Esophagus muscularis mucosa (tissue), 4 donors: ENCODE measurements around the gene SEL1L3.

Experiments
- CTCF ChIP-seq, 3 experiments: fragments of 200-600 bp in 2 of 3; fragments of 450-650 bp in 1 of 3; sonication (generic) in 2 of 3; IDR thresholded peaks; one replicate each; pipeline ENCODE4 v1.5.1; 2017 to 2019; ENCODE audit warnings: antibody characterized with exemption in 3 of 3, mild to moderate bottlenecking in 2 of 3, moderate library complexity in 1 of 3
- EP300 ChIP-seq: sonication (generic); formaldehyde crosslinking; IDR thresholded peaks from one replicate; pipeline ENCODE4 v1.6.1; 2017; ENCODE audit warnings: antibody characterized with exemption
- POLR2A ChIP-seq: fragments of 450-650 bp; IDR thresholded peaks from one replicate; pipeline ENCODE4 v1.6.1; 2017; ENCODE audit warnings: antibody characterized with exemption, moderate library complexity, mild to moderate bottlenecking, low read depth
- POLR2AphosphoS5 ChIP-seq, 2 donors: sonication (generic); formaldehyde crosslinking; IDR thresholded peaks; one replicate each; pipeline ENCODE4 v1.6.1; 2017; ENCODE audit warnings: antibody characterized with exemption in 2 of 2

GRCh38 chr4:25908491-25908901 lies 45.7 kb upstream of the SEL1L3 start:
- TF ChIP-seq CTCF (IDR thresholded peaks at IDR 0.05) (no peak), EP300 (no peak), POLR2A (no peak), POLR2AphosphoS5 (IDR thresholded peaks at IDR 0.05) (no peak)
